Measurements from ENCODE around the gene MAN2A1. TPM values are rescaled to one million over a fixed set of nuclear protein-coding genes. Genes with fewer than 3 reads are reported as not detected.

The MAN2A1 gene
- total RNA-seq, 1 experiment from 2014 or later = 51.0 TPM

DNA sequence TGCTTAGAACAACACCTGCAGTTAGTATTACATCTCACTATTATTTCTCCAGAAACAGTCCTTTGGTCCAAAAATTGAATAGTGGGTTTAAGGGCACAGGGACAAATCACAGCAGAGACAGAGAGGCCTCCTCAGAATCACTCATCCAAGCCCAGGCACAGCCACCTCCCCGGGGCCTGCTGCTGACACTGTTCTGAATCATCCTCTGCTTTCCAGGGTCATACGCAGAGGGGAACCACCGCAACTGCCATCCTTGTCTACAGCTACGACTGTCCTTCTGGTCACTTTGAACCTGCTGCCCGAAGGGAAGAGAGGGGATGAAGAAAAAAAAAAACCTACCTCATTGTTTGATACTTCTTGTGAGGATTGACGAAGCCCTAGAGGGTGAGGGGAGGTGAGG is 35.3 kb upstream of the MAN2A1 start:
- no peak for TF ChIP-seq TCF7L2 (IDR thresholded peaks at IDR 0.05; ENCODE audit: low read depth, low read length)
- TF ChIP-seq, protein P1, sequence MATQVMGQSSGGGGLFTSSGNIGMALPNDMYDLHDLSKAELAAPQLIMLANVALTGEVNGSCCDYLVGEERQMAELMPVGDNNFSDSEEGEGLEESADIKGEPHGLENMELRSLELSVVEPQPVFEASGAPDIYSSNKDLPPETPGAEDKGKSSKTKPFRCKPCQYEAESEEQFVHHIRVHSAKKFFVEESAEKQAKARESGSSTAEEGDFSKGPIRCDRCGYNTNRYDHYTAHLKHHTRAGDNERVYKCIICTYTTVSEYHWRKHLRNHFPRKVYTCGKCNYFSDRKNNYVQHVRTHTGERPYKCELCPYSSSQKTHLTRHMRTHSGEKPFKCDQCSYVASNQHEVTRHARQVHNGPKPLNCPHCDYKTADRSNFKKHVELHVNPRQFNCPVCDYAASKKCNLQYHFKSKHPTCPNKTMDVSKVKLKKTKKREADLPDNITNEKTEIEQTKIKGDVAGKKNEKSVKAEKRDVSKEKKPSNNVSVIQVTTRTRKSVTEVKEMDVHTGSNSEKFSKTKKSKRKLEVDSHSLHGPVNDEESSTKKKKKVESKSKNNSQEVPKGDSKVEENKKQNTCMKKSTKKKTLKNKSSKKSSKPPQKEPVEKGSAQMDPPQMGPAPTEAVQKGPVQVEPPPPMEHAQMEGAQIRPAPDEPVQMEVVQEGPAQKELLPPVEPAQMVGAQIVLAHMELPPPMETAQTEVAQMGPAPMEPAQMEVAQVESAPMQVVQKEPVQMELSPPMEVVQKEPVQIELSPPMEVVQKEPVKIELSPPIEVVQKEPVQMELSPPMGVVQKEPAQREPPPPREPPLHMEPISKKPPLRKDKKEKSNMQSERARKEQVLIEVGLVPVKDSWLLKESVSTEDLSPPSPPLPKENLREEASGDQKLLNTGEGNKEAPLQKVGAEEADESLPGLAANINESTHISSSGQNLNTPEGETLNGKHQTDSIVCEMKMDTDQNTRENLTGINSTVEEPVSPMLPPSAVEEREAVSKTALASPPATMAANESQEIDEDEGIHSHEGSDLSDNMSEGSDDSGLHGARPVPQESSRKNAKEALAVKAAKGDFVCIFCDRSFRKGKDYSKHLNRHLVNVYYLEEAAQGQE (IDR thresholded peaks at IDR 0.05; ENCODE audit: insufficient read depth in 1 of 2, low read depth in 2 of 2, low read length in 1 of 2) = no peak
- no peak for TF ChIP-seq POLR2AphosphoS5 (IDR thresholded peaks at IDR 0.05; ENCODE audit: low read depth, low read length)
- TF ChIP-seq SIN3A (IDR thresholded peaks at IDR 0.05; ENCODE audit: borderline replicate concordance, insufficient read depth, low read depth, low read length) = no peak
- Histone ChIP-seq H3K9me3 (ENCODE audit: control insufficient read depth, insufficient read depth, low read depth, low read length) (no peaks in the 10 kb centered on the region), H3K36me3 (ENCODE audit: control insufficient read depth, insufficient read depth, low read length) (no peaks in the 10 kb centered on the region), H3K27ac (ENCODE audit: low read length) (no peak overlapping the region), H3K27me3 (ENCODE audit: control insufficient read depth, insufficient read depth, low read length) (no peaks in the 10 kb centered on the region; the same call in 1 of the 2 replicates), H3K4me3 (ENCODE audit: low read depth in 2 of 2, low read length in 2 of 2) (no peak overlapping the region), H3K4me1 (ENCODE audit: control insufficient read depth, insufficient read depth, low read length) (no peaks in the 10 kb centered on the region)
- ATAC-seq (no peak), DNase-seq (ENCODE audit: low read depth, low spot score) (no peak)
- POLR2A ChIA-PET = no interaction called here
- no TSS peak for BruUV-seq (replicated peaks)
- intact Hi-C loops (cut with micrococcal nuclease; ENCODE audit: unreplicated experiment) = no loop called here
- in situ Hi-C loops (cut with HindIII; ENCODE audit: low pct_unique_long_range_greater_than_20kb, low sequenced_read_pairs) = no loop called here
- CTCF ChIA-PET = no interaction called here

DNA sequence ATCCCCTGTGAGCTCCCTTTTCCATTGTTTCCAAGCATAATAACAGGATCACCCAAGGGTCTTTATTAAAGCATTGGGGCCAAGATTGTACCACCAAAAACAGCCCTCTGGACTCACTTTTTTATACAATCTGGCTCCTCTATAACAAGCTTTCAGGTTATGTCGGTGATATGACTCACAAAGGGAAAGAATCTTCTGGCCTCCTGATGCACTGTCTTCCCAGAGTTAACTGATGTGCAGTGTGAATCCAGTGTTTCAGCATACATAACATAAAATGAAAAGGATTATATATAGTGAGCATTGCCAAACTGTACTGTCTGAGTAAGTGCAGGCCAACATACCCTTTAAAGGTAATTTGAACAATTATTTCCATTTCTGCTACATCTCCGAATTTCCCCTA is 33.9 kb upstream of the MAN2A1 start:
- Histone ChIP-seq H3K9me3 (ENCODE audit: control insufficient read depth, insufficient read depth, low read depth, low read length) (no peaks in the 10 kb centered on the region), H3K36me3 (ENCODE audit: control insufficient read depth, insufficient read depth, low read length) (no peaks in the 10 kb centered on the region), H3K27ac (ENCODE audit: low read length) (no peak overlapping the region), H3K4me1 (ENCODE audit: control insufficient read depth, insufficient read depth, low read length) (no peaks in the 10 kb centered on the region), H3K4me3 (ENCODE audit: low read depth in 2 of 2, low read length in 2 of 2) (no peak overlapping the region), H3K27me3 (ENCODE audit: control insufficient read depth, insufficient read depth, low read length) (no peaks in the 10 kb centered on the region; the same call in 1 of the 2 replicates)
- intact Hi-C loops (cut with micrococcal nuclease; ENCODE audit: unreplicated experiment) (no loop called here), in situ Hi-C loops (cut with HindIII; ENCODE audit: low pct_unique_long_range_greater_than_20kb, low sequenced_read_pairs) (no loop called here)
- no peak for DNase-seq (ENCODE audit: low read depth, low spot score)
- ChIA-PET CTCF (no interaction called here), POLR2A (no interaction called here)
- no peak for ATAC-seq
- no TSS peak for BruUV-seq (replicated peaks)
- TF ChIP-seq, protein P1 (IDR thresholded peaks at IDR 0.05; ENCODE audit: insufficient read depth in 1 of 2, low read depth in 2 of 2, low read length in 1 of 2) = no peak
- no peak for TF ChIP-seq POLR2AphosphoS5 (IDR thresholded peaks at IDR 0.05; ENCODE audit: low read depth, low read length)
- TF ChIP-seq, protein P2, sequence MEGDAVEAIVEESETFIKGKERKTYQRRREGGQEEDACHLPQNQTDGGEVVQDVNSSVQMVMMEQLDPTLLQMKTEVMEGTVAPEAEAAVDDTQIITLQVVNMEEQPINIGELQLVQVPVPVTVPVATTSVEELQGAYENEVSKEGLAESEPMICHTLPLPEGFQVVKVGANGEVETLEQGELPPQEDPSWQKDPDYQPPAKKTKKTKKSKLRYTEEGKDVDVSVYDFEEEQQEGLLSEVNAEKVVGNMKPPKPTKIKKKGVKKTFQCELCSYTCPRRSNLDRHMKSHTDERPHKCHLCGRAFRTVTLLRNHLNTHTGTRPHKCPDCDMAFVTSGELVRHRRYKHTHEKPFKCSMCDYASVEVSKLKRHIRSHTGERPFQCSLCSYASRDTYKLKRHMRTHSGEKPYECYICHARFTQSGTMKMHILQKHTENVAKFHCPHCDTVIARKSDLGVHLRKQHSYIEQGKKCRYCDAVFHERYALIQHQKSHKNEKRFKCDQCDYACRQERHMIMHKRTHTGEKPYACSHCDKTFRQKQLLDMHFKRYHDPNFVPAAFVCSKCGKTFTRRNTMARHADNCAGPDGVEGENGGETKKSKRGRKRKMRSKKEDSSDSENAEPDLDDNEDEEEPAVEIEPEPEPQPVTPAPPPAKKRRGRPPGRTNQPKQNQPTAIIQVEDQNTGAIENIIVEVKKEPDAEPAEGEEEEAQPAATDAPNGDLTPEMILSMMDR (IDR thresholded peaks at IDR 0.05) = no peak
- TF ChIP-seq SIN3A (IDR thresholded peaks at IDR 0.05; ENCODE audit: borderline replicate concordance, insufficient read depth, low read depth, low read length) = no peak
- no peak for TF ChIP-seq TCF7L2 (IDR thresholded peaks at IDR 0.05; ENCODE audit: low read depth, low read length)

Measured in Panc1 (cell line).